Measurements from ENCODE around the gene CIAO3. TPM values are rescaled to one million over a fixed set of nuclear protein-coding genes. Genes with fewer than 3 reads are reported as not detected.

The CIAO3 gene
- total and polyA plus RNA-seq, 7 donors: 12.3 to 43.0 (median 25.9) TPM

GRCh38 chr16:686459-687260 is 54.1 kb downstream of the CIAO3 start:
- ATAC-seq: no peak
- H3K27me3 ChIP-seq (ENCODE audit: insufficient read depth in 3 of 3, low read length in 2 of 3): peaks cover 0 to 3% (median 0%) of the 10 kb centered on the region in 3 donors
- peaks cover 51% of the 10 kb centered on the region for H3K4me1 ChIP-seq
- H3K4me3 ChIP-seq: no peak overlapping the region
- DNase-seq: no peak
- no peak for TF ChIP-seq CTCF (IDR thresholded peaks at IDR 0.05)
- H3K27ac ChIP-seq: no peak overlapping the region
- intact Hi-C loops (cut with DNase I): no loop called here
- H3K9me3 ChIP-seq: no peaks in the 10 kb centered on the region
- 57 to 66% (median 61%) methylated on average over 44 to 51 of the region's 51 CpGs for WGBS, 3 donors
- peaks cover 5 to 31% of the 10 kb centered on the region in 2 donors for H3K36me3 ChIP-seq (ENCODE audit: insufficient read depth in 1 of 2, low read depth in 1 of 2)

- DNase-seq (peak in 1 of 2 donors; percentile 55), ATAC-seq (no peak)
- H3K36me3 ChIP-seq (ENCODE audit: insufficient read depth in 1 of 2, low read depth in 1 of 2): peaks cover 5 to 34% of the 10 kb centered on the region in 2 donors
- WGBS, 3 donors: 63 to 69% (median 66%) methylated on average over 10 of the region's 10 CpGs
- no peak overlapping the region for H3K27ac ChIP-seq
- no peaks in the 10 kb centered on the region for H3K27me3 ChIP-seq (ENCODE audit: insufficient read depth in 3 of 3, low read length in 2 of 3)
- intact Hi-C loops (cut with DNase I): no loop called here
- TF ChIP-seq CTCF (IDR thresholded peaks at IDR 0.05): no peak
- no peak overlapping the region for H3K4me3 ChIP-seq
- no peaks in the 10 kb centered on the region for H3K9me3 ChIP-seq
- peaks cover 58% of the 10 kb centered on the region for H3K4me1 ChIP-seq
Measured at GRCh38 chr16:685967-686366, 54.8 kb downstream of the CIAO3 start.

GRCh38 chr16:684961-685696 is 55.7 kb downstream of the CIAO3 start:
- DNase-seq (peak in 1 of 2 donors; percentile 45), ATAC-seq (no peak)
- peaks cover 55% of the 10 kb centered on the region for H3K4me1 ChIP-seq
- no peaks in the 10 kb centered on the region for H3K9me3 ChIP-seq
- peak overlapping the region; percentile 79 for H3K4me3 ChIP-seq
- peaks cover 5 to 34% of the 10 kb centered on the region in 2 donors for H3K36me3 ChIP-seq (ENCODE audit: insufficient read depth in 1 of 2, low read depth in 1 of 2)
- no peak for TF ChIP-seq CTCF (IDR thresholded peaks at IDR 0.05)
- 87 to 91% (median 88%) methylated on average over 58 to 61 of the region's 61 CpGs for WGBS, 3 donors
- H3K27me3 ChIP-seq (ENCODE audit: insufficient read depth in 3 of 3, low read length in 2 of 3): no peaks in the 10 kb centered on the region
- intact Hi-C loops (cut with DNase I): no loop called here
- H3K27ac ChIP-seq: peak overlapping the region; percentile 68

GRCh38 chr16:684071-684794 is 56.6 kb downstream of the CIAO3 start, which contains the start of gene JMJD8:
TSS of gene JMJD8 (minus strand) at chr16:684334. CDS start at chr16:684319, 15 bp downstream.
- H3K27me3 ChIP-seq (ENCODE audit: insufficient read depth in 3 of 3, low read length in 2 of 3): no peaks in the 10 kb centered on the region
- peak within 1 kb of the TSS; percentile 79 for H3K4me3 ChIP-seq
- H3K4me1 ChIP-seq: peaks cover 50% of the 10 kb centered on the region
- DNase-seq (peak; percentile 99), ATAC-seq (peak; percentile 69 to 75 (median 72))
- peaks cover 5 to 34% of the 10 kb centered on the region in 2 donors for H3K36me3 ChIP-seq (ENCODE audit: insufficient read depth in 1 of 2, low read depth in 1 of 2)
- no peak for TF ChIP-seq CTCF (IDR thresholded peaks at IDR 0.05)
- WGBS, 3 donors: 1% methylated on average over 55 to 91 of the region's 91 CpGs
- intact Hi-C loops (cut with DNase I): no loop called here
- peak within 1 kb of the TSS; percentile 68 for H3K27ac ChIP-seq
- no peaks in the 10 kb centered on the region for H3K9me3 ChIP-seq
